ENCODE data around the gene C15orf40.
"Not testable (repeated sequence)": the region's sequence is repeated elsewhere in the genome, so short reads cannot be mapped to it uniquely, and the experiment has no call there.

C15orf40 gene

GRCh38 chr15:83011271-83012075, at the start of gene C15orf40:
Gene C15orf40, minus strand, starts transcription at chr15:83011639. Its CDS starts 32 bp downstream, at chr15:83011607.
- peak; percentile 88 for DNase-seq

GRCh38 chr15:83057696-83058376, 46.4 kb upstream of the C15orf40 start:
- DNase-seq, result no peak

DNA sequence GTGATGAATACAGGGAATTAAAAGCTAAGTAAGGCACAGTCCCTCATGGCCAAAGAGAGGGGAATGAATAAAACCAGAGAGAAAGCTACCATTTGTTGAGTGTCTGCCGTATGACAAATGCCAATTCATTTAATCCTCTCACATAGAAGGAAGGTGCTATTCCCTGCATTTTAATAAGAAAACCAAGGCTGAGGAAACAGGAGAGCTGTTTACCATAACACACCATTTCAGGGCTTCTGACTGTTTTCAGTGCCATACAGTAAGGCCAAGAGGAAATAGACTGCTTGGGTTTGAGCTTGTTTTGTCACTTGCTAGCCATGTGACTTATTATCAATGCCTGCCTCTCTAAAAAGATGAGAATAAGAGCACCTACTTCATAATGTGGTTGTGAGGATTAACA, 45.6 kb upstream of the C15orf40 start:
- no peak for DNase-seq

DNA sequence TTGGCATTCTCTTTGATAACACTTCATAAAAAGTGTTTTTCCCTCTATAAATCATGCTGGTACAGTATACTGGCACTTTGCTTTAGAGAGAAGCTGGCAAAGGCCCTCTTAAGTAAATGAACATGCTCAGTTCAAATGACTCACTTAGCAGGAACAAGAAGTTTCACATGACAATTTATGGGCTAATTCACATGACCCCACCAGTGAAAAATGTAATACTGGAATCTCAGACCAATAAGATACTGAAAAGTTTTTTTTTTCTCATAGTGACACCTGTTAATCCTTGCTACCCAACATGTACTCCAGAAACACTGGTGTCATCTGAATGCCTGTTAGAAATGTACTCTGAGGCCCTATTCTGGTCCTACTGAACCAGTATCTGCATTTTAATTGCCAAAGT, 41.7 kb upstream of the C15orf40 start:
- DNase-seq, result peak; percentile 29

GRCh38 chr15:83046558-83047127, 35.2 kb upstream of the C15orf40 start:
- DNase-seq, result peak; percentile 30

DNA sequence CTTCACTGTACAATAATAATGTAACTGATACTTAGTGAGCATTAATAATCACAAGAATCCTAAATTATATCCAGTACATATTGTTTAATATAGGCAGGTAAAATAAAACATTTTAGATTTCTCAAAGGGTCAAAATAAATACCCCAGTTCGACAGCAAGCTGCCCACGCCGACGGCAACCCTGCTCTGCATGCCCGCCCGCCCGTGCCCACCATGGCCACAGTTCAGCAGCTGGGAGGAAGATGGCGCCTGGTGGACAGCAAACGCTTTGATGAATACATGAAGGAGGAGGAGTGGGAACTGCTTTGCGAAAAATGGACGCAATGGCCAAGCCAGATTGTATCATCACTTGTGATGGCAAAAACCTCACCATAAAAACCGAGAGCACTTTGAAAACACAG, 32.7 kb upstream of the C15orf40 start:
- no peak for DNase-seq

GRCh38 chr15:83039206-83039605, 27.8 kb upstream of the C15orf40 start:
- no peak for DNase-seq

DNA sequence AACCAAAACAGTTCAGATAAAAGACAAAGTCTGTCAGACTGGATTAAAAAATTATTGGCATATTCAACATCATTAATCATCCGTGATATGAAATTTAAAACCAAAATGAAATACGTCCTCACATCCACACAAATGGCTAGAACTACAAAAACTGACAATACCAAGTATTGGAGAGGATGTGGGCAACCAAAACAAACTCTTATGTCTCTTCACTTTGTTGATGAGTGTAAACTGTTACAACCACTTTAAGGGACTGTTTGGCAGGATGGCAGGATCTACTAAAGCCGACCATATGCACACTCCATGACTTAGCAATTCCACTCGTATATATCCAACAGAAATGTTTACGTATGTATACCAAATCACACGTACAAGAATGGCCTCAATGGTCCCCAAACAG, 24.8 kb upstream of the C15orf40 start:
- DNase-seq, result no peak

DNA sequence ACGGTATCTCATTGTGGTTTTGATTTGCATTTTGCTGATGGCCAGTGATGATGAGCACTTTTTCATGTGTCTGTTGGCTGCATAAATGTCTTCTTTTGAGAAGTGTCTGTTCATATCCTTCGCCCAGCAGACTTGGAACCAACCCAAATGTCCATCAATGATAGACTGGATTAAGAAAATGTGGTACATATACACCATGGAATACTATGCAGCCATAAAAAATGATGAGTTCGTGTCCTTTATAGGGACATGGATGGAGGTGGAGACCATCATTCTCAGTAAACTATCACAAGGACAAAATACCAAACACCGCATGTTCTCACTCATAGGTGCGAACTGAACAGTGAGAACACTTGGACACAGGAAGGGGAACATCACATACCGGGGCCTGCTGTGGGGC, 19.8 kb upstream of the C15orf40 start:
- not testable (repeated sequence) for DNase-seq

GRCh38 chr15:83030021-83030420, 18.6 kb upstream of the C15orf40 start:
- DNase-seq, result peak; percentile 47

DNA sequence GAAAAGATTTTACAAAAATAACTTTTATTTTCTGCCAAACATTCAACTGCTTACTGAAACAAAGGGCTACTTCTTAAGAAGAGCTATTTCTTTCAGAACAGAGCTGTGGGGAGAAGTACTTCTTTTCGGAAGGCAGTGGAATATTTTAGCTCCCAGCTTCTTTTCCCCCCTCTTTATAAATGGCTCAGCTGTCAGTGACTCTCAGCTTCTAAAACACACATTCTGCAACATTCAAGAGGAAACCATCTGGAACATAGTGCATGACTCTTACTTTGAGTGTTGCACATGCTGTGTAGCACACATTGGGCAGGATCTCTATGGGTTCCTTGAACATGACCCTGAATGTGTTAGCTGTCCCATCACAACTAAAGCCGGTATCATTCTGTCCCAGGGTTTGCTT, 7.0 kb upstream of the C15orf40 start:
- DNase-seq, result no peak

DNA sequence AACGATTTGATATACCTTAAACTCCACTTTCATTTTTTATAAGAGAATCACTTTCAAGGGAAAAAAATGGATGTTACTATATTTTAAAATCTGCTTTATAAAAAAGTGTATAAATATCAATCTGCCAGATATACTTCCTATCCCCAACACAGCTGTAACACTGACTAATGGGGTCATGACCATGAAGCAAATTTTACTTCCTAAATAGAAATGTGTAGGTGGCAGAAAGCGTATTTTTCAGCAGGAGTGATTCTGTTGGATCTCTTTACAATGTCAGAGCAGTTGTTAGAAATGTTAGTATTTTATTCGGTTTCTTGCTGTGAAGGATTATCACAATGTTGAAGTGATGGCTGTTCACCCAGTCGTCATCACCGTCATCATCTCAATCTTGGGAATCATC, 5.5 kb upstream of the C15orf40 start:
- DNase-seq, result no peak

- no peak for DNase-seq
These were observed 3.9 kb upstream of the C15orf40 start for GRCh38 chr15:83015361-83015760.

DNA sequence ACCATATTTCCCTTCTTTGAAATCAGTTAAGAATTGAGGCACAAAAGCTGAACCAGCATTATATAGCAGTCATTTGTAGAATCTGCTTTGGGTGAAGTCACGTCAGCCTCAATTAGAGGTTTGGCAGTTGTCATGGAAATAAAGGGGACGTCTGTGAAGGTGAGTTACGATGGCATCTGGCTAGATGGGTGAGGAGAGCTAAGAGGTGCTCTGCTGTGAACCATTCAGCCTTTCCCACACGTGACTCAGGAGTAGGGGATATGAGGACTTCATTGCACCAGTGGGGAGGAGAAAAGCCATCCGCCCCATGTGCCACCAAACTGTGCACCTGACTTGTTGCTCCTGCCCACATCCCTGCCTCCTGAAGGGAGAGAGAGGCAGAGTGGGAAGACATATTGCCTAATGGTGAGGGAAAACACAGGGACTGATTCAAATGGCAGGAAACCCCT, 2.8 kb upstream of the C15orf40 start:
- DNase-seq, result no peak

DNA sequence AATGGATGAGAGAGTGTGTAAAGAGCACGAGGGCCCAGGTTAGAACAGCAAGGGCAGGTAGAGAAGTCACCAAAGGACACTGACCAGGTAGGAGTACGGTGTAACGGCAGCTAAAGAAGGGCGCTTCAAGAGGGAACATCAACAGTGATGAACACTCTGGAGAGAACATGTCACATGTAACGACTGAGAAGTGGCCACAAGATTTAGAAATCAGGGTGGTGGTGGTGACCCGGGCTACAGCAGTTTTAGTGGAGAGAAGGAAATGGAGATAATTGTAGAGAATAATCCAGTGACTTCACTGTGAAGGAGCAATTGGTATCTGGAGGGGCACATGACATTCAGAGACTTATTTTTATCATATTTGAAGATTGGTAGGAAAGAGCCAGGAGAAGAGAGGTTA, 1.2 kb upstream of the C15orf40 start:
- no peak for DNase-seq

DNA sequence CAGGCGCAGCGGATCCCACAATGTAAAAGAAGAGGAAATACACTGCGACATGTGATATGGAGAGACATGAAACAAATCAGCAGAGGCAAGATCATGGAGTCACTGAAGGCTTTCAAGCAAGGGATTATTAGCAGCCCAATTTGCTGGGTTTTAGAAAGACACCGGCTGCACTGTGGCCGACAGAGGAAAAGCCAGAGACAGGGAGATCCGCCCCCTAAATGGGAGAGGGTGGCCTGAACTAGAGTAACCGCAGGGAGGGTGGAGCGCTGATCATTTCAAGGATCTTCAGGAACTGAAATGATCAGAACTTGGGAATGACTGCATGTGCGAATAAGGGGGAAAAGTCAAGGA, 612 bp upstream of the C15orf40 start:
- peak; percentile 20 for DNase-seq

GRCh38 chr15:83010709-83011270, 649 bp downstream of the C15orf40 start:
- peak; percentile 63 for DNase-seq

DNA sequence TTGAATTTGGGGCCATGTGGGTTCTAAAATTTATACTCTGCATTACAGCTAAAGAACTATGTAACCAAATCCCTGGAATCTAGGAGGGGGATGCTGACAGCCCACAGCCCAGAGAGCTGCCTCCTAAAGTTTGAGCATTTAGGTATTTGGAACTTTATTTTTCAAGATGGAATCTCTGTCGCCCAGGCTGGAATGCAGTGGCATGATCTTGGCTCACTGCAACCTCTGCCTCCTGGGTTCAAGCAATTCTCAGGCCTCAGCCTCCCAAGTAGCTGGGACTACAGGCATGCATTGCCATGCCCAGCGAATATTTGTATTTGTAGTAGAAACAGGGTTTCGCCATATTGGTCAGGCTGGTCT, 10.8 kb downstream of the C15orf40 start:
- not testable (repeated sequence) for DNase-seq

- peak; percentile 62 for DNase-seq
These were observed 11.4 kb downstream of the C15orf40 start for GRCh38 chr15:82999905-83000671.

- no peak for DNase-seq
These were observed 12.0 kb downstream of the C15orf40 start for GRCh38 chr15:82999426-82999825.

DNA sequence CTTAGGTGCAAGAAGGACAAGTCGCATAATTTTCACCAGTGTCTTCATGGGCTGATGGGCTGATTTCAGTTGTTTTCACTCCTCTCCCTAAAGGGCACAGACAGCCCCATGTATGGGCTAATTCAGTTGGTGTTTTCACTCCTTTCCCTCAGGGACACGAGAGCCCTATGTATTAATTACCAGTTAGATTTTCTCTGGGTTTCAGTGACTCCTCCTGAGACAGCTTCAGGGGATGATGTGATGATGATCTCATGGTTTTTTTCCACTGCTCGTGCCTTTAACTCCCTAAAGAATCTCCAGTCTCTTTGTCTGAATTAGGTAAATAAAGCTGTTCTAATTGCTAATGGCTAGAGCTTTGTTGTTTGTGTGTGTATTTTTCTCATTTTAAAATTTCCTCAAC, 15.5 kb downstream of the C15orf40 start:
- no peak for DNase-seq

GRCh38 chr15:82995076-82995475, 16.4 kb downstream of the C15orf40 start:
- DNase-seq, result no peak

DNA sequence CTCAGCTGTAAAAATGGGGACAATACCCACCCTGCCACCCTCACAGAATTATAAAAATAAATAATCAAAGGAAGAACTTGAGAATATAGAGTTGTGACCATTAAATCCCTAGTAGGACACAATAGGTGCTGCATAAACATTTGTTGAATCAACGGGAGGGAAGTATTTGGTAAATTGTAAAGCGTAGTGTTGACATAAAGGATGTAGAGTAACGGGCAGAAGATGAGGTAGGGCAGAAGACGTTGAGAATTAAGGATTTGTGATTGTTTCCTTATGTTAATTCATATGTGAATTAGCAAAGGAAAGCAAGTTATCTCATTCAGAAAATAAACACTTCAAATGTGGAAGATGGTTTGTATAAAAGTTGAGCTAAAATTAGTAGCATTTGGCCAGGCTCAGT, 18.3 kb downstream of the C15orf40 start:
- no peak for DNase-seq

Measured in fibroblast of skin of right quadriceps (primary cell).